ENCODE results near the gene PFN2.

PFN2 gene, protein sequence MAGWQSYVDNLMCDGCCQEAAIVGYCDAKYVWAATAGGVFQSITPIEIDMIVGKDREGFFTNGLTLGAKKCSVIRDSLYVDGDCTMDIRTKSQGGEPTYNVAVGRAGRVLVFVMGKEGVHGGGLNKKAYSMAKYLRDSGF

DNA sequence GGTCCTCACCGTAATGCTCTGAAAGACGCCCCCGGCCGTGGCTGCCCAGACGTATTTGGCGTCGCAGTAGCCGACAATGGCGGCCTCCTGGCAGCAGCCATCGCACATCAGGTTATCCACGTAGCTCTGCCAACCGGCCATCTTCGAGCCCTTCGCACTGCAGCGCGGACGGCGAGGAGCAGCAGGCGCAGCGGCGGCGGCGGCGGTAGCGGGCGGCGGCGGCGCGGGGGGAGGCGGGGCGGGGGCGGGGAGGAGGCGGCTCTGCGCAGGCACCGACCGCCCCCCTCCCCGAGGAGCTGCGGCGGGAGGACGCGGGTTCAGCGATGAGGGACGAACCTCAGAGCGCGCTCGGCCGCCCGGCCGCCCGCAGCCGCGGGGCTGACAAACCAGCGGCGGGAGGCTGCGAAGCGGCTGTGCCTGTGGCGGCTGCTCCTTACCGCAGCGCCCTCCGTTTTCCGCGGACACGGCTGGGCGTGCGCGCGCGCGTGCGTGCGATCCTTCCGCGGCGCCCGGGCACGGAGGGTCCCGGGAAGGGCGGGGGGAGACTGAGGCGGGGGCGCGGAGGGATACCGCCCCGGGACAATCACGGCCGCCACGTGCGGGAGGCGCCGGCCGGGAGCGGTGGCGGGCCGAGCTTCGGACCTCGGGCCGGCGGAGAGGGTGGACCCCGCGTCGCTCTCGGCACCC, at the start of gene PFN2:
Gene PFN2, minus strand, starts transcription at position 180 of the 687 bp plus-strand sequence. Its CDS starts 39 bp downstream, at position 141.
- peak; percentile 71 for ATAC-seq (ENCODE audit: insufficient read depth, low read depth)
- no peaks in the 10 kb centered on the region for H3K79me2 ChIP-seq (ENCODE audit: insufficient read depth, low read length)
- peak; percentile 58 for DNase-seq

DNA sequence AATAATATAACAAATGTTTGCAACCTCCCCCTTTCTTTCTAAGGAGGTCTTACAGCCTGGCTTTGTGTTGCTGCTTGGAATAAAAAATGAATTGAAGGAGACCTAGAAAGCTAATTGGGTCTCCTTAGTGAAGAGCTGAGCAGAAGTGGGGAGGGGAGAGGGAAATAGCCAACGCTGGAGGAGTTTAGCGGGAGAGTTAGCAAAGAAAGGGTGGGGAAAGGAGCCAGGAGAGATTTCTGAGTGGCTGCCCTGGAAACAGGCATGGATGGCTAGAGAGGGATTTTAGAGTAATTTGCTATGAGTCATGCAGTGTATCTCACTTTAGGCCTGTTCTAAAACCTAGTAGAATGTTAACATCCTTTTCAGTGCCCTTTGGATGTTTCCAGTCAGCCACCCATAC, 45.2 kb upstream of the PFN2 start:
- H3K9ac ChIP-seq (ENCODE audit: low read depth, low read length), result no peak overlapping the region
- H3K4me2 ChIP-seq (ENCODE audit: insufficient read depth, low read length), result no peak overlapping the region
- H3K36me3 ChIP-seq (ENCODE audit: insufficient read depth, low read length), result no peaks in the 10 kb centered on the region
- no peaks in the 10 kb centered on the region for H3K4me1 ChIP-seq (ENCODE audit: insufficient read depth, low read length)
- no peaks in the 10 kb centered on the region for H3K79me2 ChIP-seq (ENCODE audit: insufficient read depth, low read length)
- no peak overlapping the region for H2AFZ ChIP-seq (ENCODE audit: low read depth, low read length)
- H4K20me1 ChIP-seq (ENCODE audit: insufficient read depth, low read length), result no peaks in the 10 kb centered on the region
- no peaks in the 10 kb centered on the region for H3K27me3 ChIP-seq (ENCODE audit: insufficient read depth, low read length, poor library complexity)
- DNase-seq, result no peak
- no peak overlapping the region for H3K4me3 ChIP-seq (ENCODE audit: low read depth in 1 of 2, low read length in 2 of 2)
- no peak overlapping the region for H3K27ac ChIP-seq (ENCODE audit: low read length)
- no peak for ATAC-seq (ENCODE audit: insufficient read depth, low read depth)
- TF ChIP-seq, protein P1, sequence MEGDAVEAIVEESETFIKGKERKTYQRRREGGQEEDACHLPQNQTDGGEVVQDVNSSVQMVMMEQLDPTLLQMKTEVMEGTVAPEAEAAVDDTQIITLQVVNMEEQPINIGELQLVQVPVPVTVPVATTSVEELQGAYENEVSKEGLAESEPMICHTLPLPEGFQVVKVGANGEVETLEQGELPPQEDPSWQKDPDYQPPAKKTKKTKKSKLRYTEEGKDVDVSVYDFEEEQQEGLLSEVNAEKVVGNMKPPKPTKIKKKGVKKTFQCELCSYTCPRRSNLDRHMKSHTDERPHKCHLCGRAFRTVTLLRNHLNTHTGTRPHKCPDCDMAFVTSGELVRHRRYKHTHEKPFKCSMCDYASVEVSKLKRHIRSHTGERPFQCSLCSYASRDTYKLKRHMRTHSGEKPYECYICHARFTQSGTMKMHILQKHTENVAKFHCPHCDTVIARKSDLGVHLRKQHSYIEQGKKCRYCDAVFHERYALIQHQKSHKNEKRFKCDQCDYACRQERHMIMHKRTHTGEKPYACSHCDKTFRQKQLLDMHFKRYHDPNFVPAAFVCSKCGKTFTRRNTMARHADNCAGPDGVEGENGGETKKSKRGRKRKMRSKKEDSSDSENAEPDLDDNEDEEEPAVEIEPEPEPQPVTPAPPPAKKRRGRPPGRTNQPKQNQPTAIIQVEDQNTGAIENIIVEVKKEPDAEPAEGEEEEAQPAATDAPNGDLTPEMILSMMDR (IDR thresholded peaks at IDR 0.05; ENCODE audit: borderline replicate concordance, extremely low read depth, low read length, poor library complexity, severe bottlenecking), result no peak
- no peak for TF ChIP-seq EZH2 (IDR thresholded peaks at IDR 0.05; ENCODE audit: borderline replicate concordance, low read depth, low read length, severe bottlenecking)
- H3K9me3 ChIP-seq (ENCODE audit: insufficient read depth, low read length, severe bottlenecking), result no peaks in the 10 kb centered on the region

More for the DNA sequence above, at the start of gene PFN2:
- Histone ChIP-seq H3K4me2 (ENCODE audit: insufficient read depth, low read length) (peak within 1 kb of the TSS; percentile 71), H3K27ac (ENCODE audit: low read length) (no peak within 1 kb of the TSS), H2AFZ (ENCODE audit: low read depth, low read length) (peak within 1 kb of the TSS; percentile 64), H3K9ac (ENCODE audit: low read depth, low read length) (peak within 1 kb of the TSS; percentile 59), H3K27me3 (ENCODE audit: insufficient read depth, low read length, poor library complexity) (no peaks in the 10 kb centered on the region), H3K4me3 (ENCODE audit: low read depth in 1 of 2, low read length in 2 of 2) (peak within 1 kb of the TSS; percentile 22 to 66; a peak in 3 of 4 replicates), H4K20me1 (ENCODE audit: insufficient read depth, low read length) (no peaks in the 10 kb centered on the region), H3K4me1 (ENCODE audit: insufficient read depth, low read length) (peaks cover 19% of the 10 kb centered on the region), H3K9me3 (ENCODE audit: insufficient read depth, low read length, severe bottlenecking) (no peaks in the 10 kb centered on the region), H3K36me3 (ENCODE audit: insufficient read depth, low read length) (no peaks in the 10 kb centered on the region)
- TF ChIP-seq, protein P1 (IDR thresholded peaks at IDR 0.05; ENCODE audit: borderline replicate concordance, extremely low read depth, low read length, poor library complexity, severe bottlenecking), result no peak
- TF ChIP-seq EZH2 (IDR thresholded peaks at IDR 0.05; ENCODE audit: borderline replicate concordance, low read depth, low read length, severe bottlenecking), result no peak

DNA sequence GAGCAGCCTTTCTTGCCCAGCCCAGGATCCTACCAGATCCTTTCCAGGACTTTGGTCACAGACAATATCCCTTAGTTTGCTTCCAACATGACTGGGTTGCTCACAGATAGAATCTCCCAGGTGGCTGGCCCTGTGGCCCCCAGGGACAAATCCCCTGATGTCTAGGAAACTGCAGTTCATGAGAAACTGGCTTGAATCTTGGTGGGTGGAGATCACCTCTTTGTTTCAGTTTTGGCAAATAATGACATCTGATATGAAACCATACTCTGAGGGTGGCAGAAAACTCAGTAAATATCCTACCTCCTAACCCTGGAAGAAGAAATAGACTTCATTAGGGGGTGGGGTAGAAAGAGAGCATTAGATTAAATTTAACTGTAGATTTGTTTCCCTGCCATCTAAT, 44.1 kb upstream of the PFN2 start:
- Histone ChIP-seq H3K27me3 (ENCODE audit: insufficient read depth, low read length, poor library complexity) (no peaks in the 10 kb centered on the region), H3K9ac (ENCODE audit: low read depth, low read length) (no peak overlapping the region), H2AFZ (ENCODE audit: low read depth, low read length) (no peak overlapping the region), H3K4me1 (ENCODE audit: insufficient read depth, low read length) (no peaks in the 10 kb centered on the region), H3K27ac (ENCODE audit: low read length) (no peak overlapping the region), H3K79me2 (ENCODE audit: insufficient read depth, low read length) (no peaks in the 10 kb centered on the region), H3K4me3 (ENCODE audit: low read depth in 1 of 2, low read length in 2 of 2) (no peak overlapping the region), H4K20me1 (ENCODE audit: insufficient read depth, low read length) (no peaks in the 10 kb centered on the region), H3K36me3 (ENCODE audit: insufficient read depth, low read length) (no peaks in the 10 kb centered on the region), H3K9me3 (ENCODE audit: insufficient read depth, low read length, severe bottlenecking) (no peaks in the 10 kb centered on the region), H3K4me2 (ENCODE audit: insufficient read depth, low read length) (no peak overlapping the region)
- DNase-seq (no peak), ATAC-seq (ENCODE audit: insufficient read depth, low read depth) (no peak)
- TF ChIP-seq, protein P1 (IDR thresholded peaks at IDR 0.05; ENCODE audit: borderline replicate concordance, extremely low read depth, low read length, poor library complexity, severe bottlenecking), result no peak
- TF ChIP-seq EZH2 (IDR thresholded peaks at IDR 0.05; ENCODE audit: borderline replicate concordance, low read depth, low read length, severe bottlenecking), result no peak
